ENCODE results near the gene MTG1. TPM values are rescaled to one million over a fixed set of nuclear protein-coding genes. Genes with fewer than 3 reads are reported as not detected.
"Not testable (repeated sequence)": the region's sequence is repeated elsewhere in the genome, so short reads cannot be mapped to it uniquely, and the experiment has no call there.

The MTG1 gene
- total RNA-seq, 1 donor from 2014 or later = 90.5 TPM

GRCh38 chr10:133373174-133374090, 20.5 kb upstream of the MTG1 start, which contains the start of gene ECHS1:
ECHS1 (minus strand) TSS chr10:133373354; CDS start chr10:133373333, 21 bp downstream.
- Mint-ChIP-seq H3K27ac (peak within 1 kb of the TSS; percentile 73), H3K27me3 (ENCODE audit: low read depth) (peaks cover 13% of the 10 kb centered on the region)

GRCh38 chr10:133375357-133376115, 18.4 kb upstream of the MTG1 start:
- TF ChIP-seq CTCF (IDR thresholded peaks at IDR 0.05; ENCODE audit: unreplicated experiment) = no peak
- Mint-ChIP-seq H3K9me3 (no peaks in the 10 kb centered on the region), H3K27ac (no peak overlapping the region), H3K36me3 (peaks cover under 1% of the 10 kb centered on the region), H3K27me3 (ENCODE audit: low read depth) (peaks cover 13% of the 10 kb centered on the region), H3K4me1 (peaks cover 6% of the 10 kb centered on the region), H3K4me3 (peak overlapping the region; percentile 45)
- no peak for DNase-seq (ENCODE audit: low spot score in 2 of 2, unreplicated experiment in 2 of 2)

More at GRCh38 chr10:133373174-133374090, 20.5 kb upstream of the MTG1 start, which contains the start of gene ECHS1:
- TF ChIP-seq CTCF (IDR thresholded peaks at IDR 0.05; ENCODE audit: unreplicated experiment) = no peak
- DNase-seq (ENCODE audit: low spot score in 2 of 2, unreplicated experiment in 2 of 2) = peak; percentile 91 to 95
- peak within 1 kb of the TSS; percentile 86 for H3K4me3 Mint-ChIP-seq
- peaks cover 9% of the 10 kb centered on the region for H3K36me3 Mint-ChIP-seq
- no peaks in the 10 kb centered on the region for H3K9me3 Mint-ChIP-seq
- H3K4me1 Mint-ChIP-seq = peaks cover 6% of the 10 kb centered on the region

GRCh38 chr10:133376183-133376582, 17.8 kb upstream of the MTG1 start:
- DNase-seq (ENCODE audit: low spot score in 2 of 2, unreplicated experiment in 2 of 2); H3K27ac Mint-ChIP-seq; H3K4me1 Mint-ChIP-seq; H3K9me3 Mint-ChIP-seq; H3K36me3 Mint-ChIP-seq: not testable (repeated sequence)
- peaks cover 13% of the 10 kb centered on the region for H3K27me3 Mint-ChIP-seq (ENCODE audit: low read depth)
- peak overlapping the region; percentile 57 for H3K4me3 Mint-ChIP-seq

- Mint-ChIP-seq H3K4me1 (peaks cover 4% of the 10 kb centered on the region), H3K27ac (no peak overlapping the region), H3K36me3 (peaks cover 5% of the 10 kb centered on the region), H3K9me3 (no peaks in the 10 kb centered on the region), H3K4me3 (peak overlapping the region; percentile 57), H3K27me3 (ENCODE audit: low read depth) (peaks cover 13% of the 10 kb centered on the region)
- DNase-seq (ENCODE audit: low spot score in 2 of 2, unreplicated experiment in 2 of 2) = no peak
- TF ChIP-seq CTCF (IDR thresholded peaks at IDR 0.05; ENCODE audit: unreplicated experiment) = no peak
Observed at GRCh38 chr10:133377025-133377817, 16.7 kb upstream of the MTG1 start.

GRCh38 chr10:133377818-133378250, 16.1 kb upstream of the MTG1 start:
- peaks cover 4% of the 10 kb centered on the region for H3K4me1 Mint-ChIP-seq
- TF ChIP-seq CTCF (IDR thresholded peaks at IDR 0.05; ENCODE audit: unreplicated experiment) = no peak
- peaks cover 6% of the 10 kb centered on the region for H3K36me3 Mint-ChIP-seq
- peaks cover 13% of the 10 kb centered on the region for H3K27me3 Mint-ChIP-seq (ENCODE audit: low read depth)
- no peaks in the 10 kb centered on the region for H3K9me3 Mint-ChIP-seq
- H3K4me3 Mint-ChIP-seq = peak overlapping the region; percentile 74
- no peak for DNase-seq (ENCODE audit: low spot score in 2 of 2, unreplicated experiment in 2 of 2)
- no peak overlapping the region for H3K27ac Mint-ChIP-seq
